HG03095 (cell line): ENCODE data around the gene RPS19BP1.

ENCODE experiments used
- ATAC-seq: cut with Tn5 transposase; IDR thresholded peaks from one replicate; pipeline ENCODE4 v1.9.1; 2021; ENCODE audit warnings: moderate library complexity; ENCODE audit not compliant: unreplicated experiment

The RPS19BP1 gene

GRCh38 chr22:39559456-39560105 is 27.0 kb upstream of the RPS19BP1 start:
- ATAC-seq, result no peak

- no peak for ATAC-seq
Measured at GRCh38 chr22:39558950-39559349, 26.4 kb upstream of the RPS19BP1 start.

GRCh38 chr22:39558254-39558727 is 25.7 kb upstream of the RPS19BP1 start:
- ATAC-seq, result no peak

- ATAC-seq, result no peak
Measured at GRCh38 chr22:39556970-39557841, 24.7 kb upstream of the RPS19BP1 start.

- ATAC-seq, result no peak
Measured at GRCh38 chr22:39554151-39554550, 21.6 kb upstream of the RPS19BP1 start.

- ATAC-seq, result no peak
Measured at GRCh38 chr22:39553429-39553828, 20.9 kb upstream of the RPS19BP1 start.

- no peak for ATAC-seq
Measured at GRCh38 chr22:39547587-39547947, 15.0 kb upstream of the RPS19BP1 start.

GRCh38 chr22:39546889-39547586 is 14.5 kb upstream of the RPS19BP1 start:
- ATAC-seq, result no peak

- ATAC-seq, result no peak
Measured at GRCh38 chr22:39545386-39546365, 13.1 kb upstream of the RPS19BP1 start.

GRCh38 chr22:39543095-39543494 is 10.5 kb upstream of the RPS19BP1 start:
- no peak for ATAC-seq

GRCh38 chr22:39537975-39538374 is 5.4 kb upstream of the RPS19BP1 start:
- no peak for ATAC-seq

- ATAC-seq, result no peak
Measured at GRCh38 chr22:39536711-39537110, 4.2 kb upstream of the RPS19BP1 start.

- no peak for ATAC-seq
Measured at GRCh38 chr22:39535831-39536449, 3.4 kb upstream of the RPS19BP1 start.

GRCh38 chr22:39535357-39535725 is 2.8 kb upstream of the RPS19BP1 start:
- no peak for ATAC-seq

GRCh38 chr22:39534591-39535356 is 2.2 kb upstream of the RPS19BP1 start:
- ATAC-seq, result no peak

GRCh38 chr22:39534092-39534506 is 1.6 kb upstream of the RPS19BP1 start:
- no peak for ATAC-seq

GRCh38 chr22:39530692-39531331 is 1.7 kb downstream of the RPS19BP1 start:
- no peak for ATAC-seq

- ATAC-seq, result no peak
Measured at GRCh38 chr22:39530116-39530515, 2.4 kb downstream of the RPS19BP1 start.

GRCh38 chr22:39529487-39529851 is 3.1 kb downstream of the RPS19BP1 start:
- ATAC-seq, result no peak
